HG02642 (cell line): ENCODE measurements around the gene CYP1B1.
"Not testable (repeated sequence)": the region's sequence is repeated elsewhere in the genome, so short reads cannot be mapped to it uniquely, and the experiment has no call there.

Source experiments
- ATAC-seq: cut with Tn5 transposase; IDR thresholded peaks from one replicate; pipeline ENCODE4 v1.9.1; 2021; ENCODE audit warnings: mild to moderate bottlenecking; ENCODE audit not compliant: unreplicated experiment, poor library complexity

CYP1B1 gene

GRCh38 chr2:38099099-38100028, 23.4 kb upstream of the CYP1B1 start:
- ATAC-seq, result no peak

GRCh38 chr2:38098421-38099098, 22.6 kb upstream of the CYP1B1 start:
- no peak for ATAC-seq

- ATAC-seq, result no peak
These were observed 22.0 kb upstream of the CYP1B1 start for GRCh38 chr2:38097988-38098385.

GRCh38 chr2:38097258-38097987, 21.5 kb upstream of the CYP1B1 start:
- no peak for ATAC-seq

- peak; percentile 58 for ATAC-seq
These were observed 20.3 kb upstream of the CYP1B1 start for GRCh38 chr2:38095996-38096861.

GRCh38 chr2:38095079-38095995, 19.4 kb upstream of the CYP1B1 start:
- no peak for ATAC-seq

- ATAC-seq, result no peak
These were observed 17.7 kb upstream of the CYP1B1 start for GRCh38 chr2:38093527-38094165.

GRCh38 chr2:38092196-38092902, 16.4 kb upstream of the CYP1B1 start:
- no peak for ATAC-seq

- no peak for ATAC-seq
These were observed 15.8 kb upstream of the CYP1B1 start for GRCh38 chr2:38091760-38092159.

- no peak for ATAC-seq
These were observed 15.0 kb upstream of the CYP1B1 start for GRCh38 chr2:38090928-38091327.

- ATAC-seq, result not testable (repeated sequence)
These were observed 14.3 kb upstream of the CYP1B1 start for GRCh38 chr2:38090212-38090611.

GRCh38 chr2:38085998-38086698, 10.2 kb upstream of the CYP1B1 start:
- ATAC-seq, result not testable (repeated sequence)

- not testable (repeated sequence) for ATAC-seq
These were observed 8.6 kb upstream of the CYP1B1 start for GRCh38 chr2:38084556-38084955.

GRCh38 chr2:38082727-38083126, 6.8 kb upstream of the CYP1B1 start:
- ATAC-seq, result not testable (repeated sequence)

GRCh38 chr2:38080346-38080745, 4.4 kb upstream of the CYP1B1 start:
- no peak for ATAC-seq

GRCh38 chr2:38079116-38080052, 3.4 kb upstream of the CYP1B1 start:
- no peak for ATAC-seq
